Skeletal muscle satellite cell (primary cell): ENCODE measurements around the gene TAS2R46. TPM values are rescaled to one million over a fixed set of nuclear protein-coding genes. Genes with fewer than 3 reads are reported as not detected.
"Not testable (repeated sequence)": the region's sequence is repeated elsewhere in the genome, so short reads cannot be mapped to it uniquely, and the experiment has no call there.

Experiments used
- H3K27me3 ChIP-seq: 2 replicates; pipeline ENCODE4 v1.7.0; 2013; ENCODE audit warnings: low read length; ENCODE audit not compliant: control insufficient read depth, insufficient read depth
- H3K36me3 ChIP-seq: 2 replicates; pipeline ENCODE4 v1.7.0; 2013; ENCODE audit warnings: mild to moderate bottlenecking, control low read depth, low read length; ENCODE audit not compliant: insufficient read depth
- H3K4me1 ChIP-seq: 2 replicates; pipeline ENCODE4 v1.7.0; 2013; ENCODE audit warnings: low read length; ENCODE audit not compliant: control insufficient read depth, insufficient read depth
- H3K4me2 ChIP-seq: 2 replicates; pipeline ENCODE4 v1.7.0; 2013; ENCODE audit warnings: mild to moderate bottlenecking, low read length
- H3K4me3 ChIP-seq: 2 replicates; pipeline ENCODE4 v1.7.0; 2013; ENCODE audit warnings: low read length
- H3K9ac ChIP-seq: 2 replicates; pipeline ENCODE4 v1.7.0; 2013; ENCODE audit warnings: mild to moderate bottlenecking, low read depth, low read length, moderate library complexity
- H3K9me3 ChIP-seq: replicated peaks from 2 replicates; pipeline ENCODE4 v1.7.0; 2013; ENCODE audit warnings: mild to moderate bottlenecking, control low read depth, low read length
- small RNA-seq: library from RNA; depleted of rRNA; stranded (forward); fragments of <200 nt; gene quantifications from one replicate; pipeline ENCODE3, GENCODE V24; 2012

Gene TAS2R46

GRCh38 chr12:11033959-11034358, 28.1 kb downstream of the TAS2R46 start:
- not testable (repeated sequence) for H3K4me3 ChIP-seq, H3K27me3 ChIP-seq, H3K4me1 ChIP-seq, H3K9ac ChIP-seq, H3K36me3 ChIP-seq, H3K4me2 ChIP-seq, H3K9me3 ChIP-seq

- H3K36me3 ChIP-seq, result no peaks in the 10 kb centered on the region
- H3K27me3 ChIP-seq, result no peaks in the 10 kb centered on the region
- H3K4me2 ChIP-seq, result no peak within 1 kb of the TSS
- no peak within 1 kb of the TSS for H3K4me3 ChIP-seq
- H3K9ac ChIP-seq, result no peak within 1 kb of the TSS
- H3K4me1 ChIP-seq, result no peaks in the 10 kb centered on the region
- H3K9me3 ChIP-seq, result no peaks in the 10 kb centered on the region
Observed at GRCh38 chr12:11031307-11031706, 30.8 kb downstream of the TAS2R46 start, which contains the start of gene TAS2R31. Gene TAS2R31 (minus strand): TSS chr12:11031407. CDS start chr12:11031335, 72 bp downstream.

DNA sequence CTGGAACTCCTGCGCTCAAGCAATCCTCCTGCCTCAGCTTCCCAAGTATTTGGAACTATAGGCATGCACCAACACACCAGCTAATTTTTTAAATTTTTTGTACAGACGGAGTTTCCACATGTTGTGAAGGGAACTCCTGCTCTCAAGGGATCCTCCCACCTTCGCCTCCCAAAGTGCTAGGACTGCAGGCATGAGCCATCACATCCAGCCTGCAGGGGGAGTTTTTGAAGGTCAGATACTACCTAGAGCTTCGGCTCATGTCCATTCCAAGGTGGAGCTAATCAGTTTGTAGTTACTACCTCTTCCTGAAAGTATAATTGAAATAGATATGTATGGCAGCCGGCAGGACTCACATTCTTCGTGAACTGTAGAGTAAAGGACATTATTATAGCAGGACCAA, 36.0 kb downstream of the TAS2R46 start:
- H3K27me3 ChIP-seq, result no peaks in the 10 kb centered on the region
- no peak overlapping the region for H3K4me3 ChIP-seq
- no peaks in the 10 kb centered on the region for H3K9me3 ChIP-seq
- no peaks in the 10 kb centered on the region for H3K4me1 ChIP-seq
- H3K36me3 ChIP-seq, result no peaks in the 10 kb centered on the region
- H3K9ac ChIP-seq, result no peak overlapping the region
- no peak overlapping the region for H3K4me2 ChIP-seq

DNA sequence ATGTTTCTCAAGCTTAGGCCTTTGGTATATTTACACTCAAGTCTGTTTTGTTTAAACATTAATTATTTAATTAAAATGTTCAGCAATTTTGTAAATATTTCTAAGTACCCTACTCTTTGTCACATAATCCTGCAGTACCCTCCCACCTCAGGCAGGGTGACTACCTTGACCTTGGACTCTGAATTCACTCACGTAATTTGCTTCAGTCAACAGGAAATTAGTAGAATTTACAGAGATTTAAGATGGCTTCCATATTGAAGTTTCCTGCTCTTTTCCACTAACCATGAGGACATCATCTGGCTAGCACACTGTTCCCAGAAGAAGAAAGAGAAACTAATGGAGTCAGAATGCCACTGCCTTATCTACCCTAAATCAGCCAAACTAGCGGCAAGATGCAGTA, 38.7 kb downstream of the TAS2R46 start:
- no peak overlapping the region for H3K9ac ChIP-seq
- H3K4me1 ChIP-seq, result no peaks in the 10 kb centered on the region
- no peaks in the 10 kb centered on the region for H3K27me3 ChIP-seq
- no peak overlapping the region for H3K4me2 ChIP-seq
- no peak overlapping the region for H3K4me3 ChIP-seq
- H3K36me3 ChIP-seq, result no peaks in the 10 kb centered on the region
- no peaks in the 10 kb centered on the region for H3K9me3 ChIP-seq

DNA sequence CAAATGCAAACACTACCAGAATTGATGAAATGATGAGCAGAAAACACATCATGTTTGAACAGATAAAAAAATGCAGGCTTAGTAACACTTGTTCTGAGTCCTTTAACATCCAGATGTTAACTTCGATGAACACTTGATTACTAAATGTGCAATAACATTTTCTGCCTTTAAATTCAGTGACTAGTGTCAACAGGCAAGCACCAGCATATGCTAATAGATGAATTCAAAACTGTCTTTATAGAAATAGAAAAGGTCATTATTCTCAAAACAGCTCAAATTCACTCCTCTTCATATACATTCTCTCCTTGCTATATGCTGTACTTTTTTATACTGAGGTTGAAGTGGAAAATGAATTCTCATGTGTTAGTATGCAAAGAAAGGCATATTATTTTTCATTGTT, 39.6 kb downstream of the TAS2R46 start, which contains the start of gene TAS2R19:
TSS of gene TAS2R19 (minus strand) at position 101 of the 400 bp plus-strand sequence. CDS start at position 52, 49 bp downstream.
- Histone ChIP-seq H3K9ac (no peak within 1 kb of the TSS), H3K27me3 (no peaks in the 10 kb centered on the region), H3K9me3 (no peaks in the 10 kb centered on the region), H3K4me3 (no peak within 1 kb of the TSS), H3K4me2 (no peak within 1 kb of the TSS), H3K36me3 (no peaks in the 10 kb centered on the region), H3K4me1 (no peaks in the 10 kb centered on the region)

GRCh38 chr12:11016937-11017336, 45.2 kb downstream of the TAS2R46 start:
- H3K36me3 ChIP-seq, result no peaks in the 10 kb centered on the region
- H3K4me3 ChIP-seq, result no peak overlapping the region
- H3K9ac ChIP-seq, result no peak overlapping the region
- no peak overlapping the region for H3K4me2 ChIP-seq
- H3K9me3 ChIP-seq, result no peaks in the 10 kb centered on the region
- no peaks in the 10 kb centered on the region for H3K27me3 ChIP-seq
- no peaks in the 10 kb centered on the region for H3K4me1 ChIP-seq

GRCh38 chr12:11015775-11016430, 46.2 kb downstream of the TAS2R46 start:
- Histone ChIP-seq H3K9ac (no peak overlapping the region), H3K4me3 (no peak overlapping the region), H3K36me3 (no peaks in the 10 kb centered on the region), H3K27me3 (no peaks in the 10 kb centered on the region), H3K4me1 (no peaks in the 10 kb centered on the region), H3K9me3 (no peaks in the 10 kb centered on the region), H3K4me2 (no peak overlapping the region)

DNA sequence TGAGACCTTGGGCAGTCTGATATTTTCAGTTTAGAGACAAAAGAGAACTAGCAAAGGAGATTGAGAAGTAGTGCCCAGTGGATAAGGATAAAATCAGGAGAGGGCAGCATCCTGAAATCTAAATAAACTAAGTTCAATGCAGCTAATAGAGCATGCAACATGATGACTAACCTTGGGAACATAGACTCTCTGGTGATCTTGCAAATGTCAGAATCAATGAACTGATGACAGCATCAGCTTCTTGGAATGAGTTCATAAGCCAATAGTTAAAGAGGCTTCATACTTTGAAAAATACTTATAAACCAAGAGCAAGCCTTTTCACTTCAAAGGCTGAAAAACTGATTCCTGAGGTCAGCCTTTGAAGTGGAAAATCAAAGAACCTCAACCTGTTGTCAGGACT, 47.9 kb downstream of the TAS2R46 start:
- no peaks in the 10 kb centered on the region for H3K9me3 ChIP-seq
- H3K4me1 ChIP-seq, result no peaks in the 10 kb centered on the region
- H3K4me2 ChIP-seq, result no peak overlapping the region
- no peak overlapping the region for H3K4me3 ChIP-seq
- no peaks in the 10 kb centered on the region for H3K27me3 ChIP-seq
- no peaks in the 10 kb centered on the region for H3K36me3 ChIP-seq
- H3K9ac ChIP-seq, result no peak overlapping the region

Small RNA genes within 50 kb of the gene (small RNA-seq; reads per million reads assigned to genes)
- gene AC018630.1, result not detected
